ENCODE measurements around the gene GBA2. TPM values are rescaled to one million over a fixed set of nuclear protein-coding genes. Genes with fewer than 3 reads are reported as not detected.

The GBA2 gene
- total and polyA plus RNA-seq, 2 donors (not counting 3 experiments of a cell fraction or from before 2014, with no cell fraction given): 110 to 158 TPM

DNA sequence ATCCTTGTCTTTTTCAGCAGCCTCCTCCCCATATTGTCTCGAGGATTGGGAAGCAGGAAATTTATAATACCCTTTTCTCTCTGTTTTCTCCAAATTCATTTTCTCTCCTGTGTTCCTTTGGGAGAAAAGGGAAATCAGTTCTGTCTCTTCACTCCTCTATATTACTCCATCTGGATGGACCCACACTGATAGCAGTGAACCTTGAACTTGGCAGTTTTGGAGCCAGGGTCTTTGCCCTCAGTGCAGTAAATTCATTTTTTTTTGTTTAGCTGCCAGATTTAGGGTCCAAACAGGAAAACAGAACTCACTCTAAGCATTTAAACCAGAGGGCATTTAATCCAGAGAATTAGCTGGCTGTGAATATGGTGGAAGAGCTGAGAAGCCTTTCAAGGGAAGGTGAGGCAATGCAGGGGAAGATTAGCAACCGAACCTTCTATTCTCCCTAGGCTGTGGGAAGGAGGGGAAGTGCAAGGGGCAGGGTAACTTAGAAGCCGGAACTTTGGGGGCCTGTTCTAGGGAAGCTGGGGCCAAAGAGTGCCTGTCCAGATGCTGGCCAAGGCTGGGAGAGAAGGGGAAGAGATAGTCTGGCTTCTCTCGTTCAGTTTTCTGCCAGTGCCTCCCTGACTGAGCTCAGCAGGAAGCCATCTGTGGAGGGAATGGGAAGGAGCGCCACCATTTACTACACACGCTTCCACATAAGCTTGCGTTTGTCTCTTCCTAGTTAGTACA is 26.0 kb upstream of the GBA2 start:
- Histone ChIP-seq H3K4me1 (ENCODE audit: control insufficient read depth, extremely low read depth, insufficient read depth, low read length) (peaks cover 36% of the 10 kb centered on the region), H3K27ac (ENCODE audit: insufficient read depth, low read depth, low read length) (peak overlapping the region; percentile 52), H3K79me2 (ENCODE audit: control insufficient read depth, insufficient read depth, low read length) (no peaks in the 10 kb centered on the region), H3K36me3 (ENCODE audit: control insufficient read depth in 2 of 2, extremely low read depth in 1 of 2, insufficient read depth in 2 of 2, low read length in 2 of 2) (no peaks in the 10 kb centered on the region), H2AFZ (ENCODE audit: low read depth, low read length) (peak overlapping the region; percentile 98), H3K9ac (replicated peaks; ENCODE audit: extremely low read depth, insufficient read depth, low read length) (peak overlapping the region; percentile 47), H3K9me3 (replicated peaks; ENCODE audit: control insufficient read depth, insufficient read depth, low read length) (no peaks in the 10 kb centered on the region), H4K20me1 (replicated peaks; ENCODE audit: control insufficient read depth, extremely low read depth, insufficient read depth, low read length) (no peaks in the 10 kb centered on the region), H3K4me2 (ENCODE audit: insufficient read depth, low read length) (peak overlapping the region; percentile 60), H3K27me3 (ENCODE audit: control insufficient read depth in 2 of 2, insufficient read depth in 2 of 2, low read length in 2 of 2) (no peaks in the 10 kb centered on the region), H3K9me1 (replicated peaks; ENCODE audit: control insufficient read depth, extremely low read depth, insufficient read depth, low read length) (no peaks in the 10 kb centered on the region), H3K4me3 (replicated peaks in 1 of 3; ENCODE audit: insufficient read depth in 1 of 3, low read depth in 1 of 3, low read length in 3 of 3) (peak overlapping the region in 1 of 3 experiments; percentile 13)
- BruUV-seq (replicated peaks): no TSS peak
- DNase-seq (ENCODE audit: low read depth, low spot score) (peak; percentile 79), FAIRE-seq (peak; percentile 80)
- dilution Hi-C loops (cut with MboI; ENCODE audit: extremely low pct_ligation_motif_present, low sequenced_read_pairs): no loop called here
- no peak for TF ChIP-seq JUN (IDR thresholded peaks at IDR 0.05; ENCODE audit: borderline replicate concordance, insufficient read depth, insufficient read length, low read depth)
- TF ChIP-seq, protein P1, sequence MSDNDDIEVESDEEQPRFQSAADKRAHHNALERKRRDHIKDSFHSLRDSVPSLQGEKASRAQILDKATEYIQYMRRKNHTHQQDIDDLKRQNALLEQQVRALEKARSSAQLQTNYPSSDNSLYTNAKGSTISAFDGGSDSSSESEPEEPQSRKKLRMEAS (IDR thresholded peaks at IDR 0.05; ENCODE audit: insufficient read depth, insufficient read length): no peak
- no peak for TF ChIP-seq POLR2A (IDR thresholded peaks at IDR 0.05; ENCODE audit: low read depth, low read length)
- TF ChIP-seq GATA2 (IDR thresholded peaks at IDR 0.05; ENCODE audit: insufficient read depth, insufficient read length, low read depth, low read length): no peak
- no peak for TF ChIP-seq POLR2AphosphoS5 (IDR thresholded peaks at IDR 0.05; ENCODE audit: insufficient read depth, low read depth, low read length)
- TF ChIP-seq FOS (IDR thresholded peaks at IDR 0.05; ENCODE audit: borderline replicate concordance, insufficient read depth, low read length): no peak
- TF ChIP-seq MYC (IDR thresholded peaks at IDR 0.05; ENCODE audit: low read depth, low read length): no peak
- TF ChIP-seq, protein P2, sequence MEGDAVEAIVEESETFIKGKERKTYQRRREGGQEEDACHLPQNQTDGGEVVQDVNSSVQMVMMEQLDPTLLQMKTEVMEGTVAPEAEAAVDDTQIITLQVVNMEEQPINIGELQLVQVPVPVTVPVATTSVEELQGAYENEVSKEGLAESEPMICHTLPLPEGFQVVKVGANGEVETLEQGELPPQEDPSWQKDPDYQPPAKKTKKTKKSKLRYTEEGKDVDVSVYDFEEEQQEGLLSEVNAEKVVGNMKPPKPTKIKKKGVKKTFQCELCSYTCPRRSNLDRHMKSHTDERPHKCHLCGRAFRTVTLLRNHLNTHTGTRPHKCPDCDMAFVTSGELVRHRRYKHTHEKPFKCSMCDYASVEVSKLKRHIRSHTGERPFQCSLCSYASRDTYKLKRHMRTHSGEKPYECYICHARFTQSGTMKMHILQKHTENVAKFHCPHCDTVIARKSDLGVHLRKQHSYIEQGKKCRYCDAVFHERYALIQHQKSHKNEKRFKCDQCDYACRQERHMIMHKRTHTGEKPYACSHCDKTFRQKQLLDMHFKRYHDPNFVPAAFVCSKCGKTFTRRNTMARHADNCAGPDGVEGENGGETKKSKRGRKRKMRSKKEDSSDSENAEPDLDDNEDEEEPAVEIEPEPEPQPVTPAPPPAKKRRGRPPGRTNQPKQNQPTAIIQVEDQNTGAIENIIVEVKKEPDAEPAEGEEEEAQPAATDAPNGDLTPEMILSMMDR (IDR thresholded peaks at IDR 0.05; ENCODE audit: extremely low read depth in 1 of 2, insufficient read depth in 1 of 2, low read depth in 1 of 2, low read length in 2 of 2): no peak
- no peak for TF ChIP-seq EZH2 (IDR thresholded peaks at IDR 0.05; ENCODE audit: borderline replicate concordance, low read depth, low read length, severe bottlenecking)
- intact Hi-C loops (cut with micrococcal nuclease): loop anchor here (1.0 kb wide), 1 partner anchor 43 kb away; the partner anchor contains the start of genes CREB3 and TLN1
- ChIA-PET CTCF (interaction anchor here (0.7 to 3.5 kb wide), 17 partner anchors 13 to 136 kb away, joined by 3 to 25 read pairs (median 5); partner anchors contain the start of gene MSMP), POLR2A (interaction anchor here (0.6 to 1.1 kb wide), 4 partner anchors 14 to 181 kb away, joined by 3 to 8 read pairs (median 3); no protein-coding TSS in a partner anchor)
